Dermis blood vessel endothelial cell (primary cell): ENCODE data around the gene LOX. TPM values are rescaled to one million over a fixed set of nuclear protein-coding genes. Genes with fewer than 3 reads are reported as not detected.
"Not testable (repeated sequence)": the region's sequence is repeated elsewhere in the genome, so short reads cannot be mapped to it uniquely, and the experiment has no call there.

Source experiments
- DNase-seq: peaks from one replicate; pipeline ENCODE4 v3.0.0; 2010
- total RNA-seq: library from RNA; depleted of rRNA; stranded (reverse); fragments of >200 nt; gene quantifications from 2 replicates; pipeline ENCODE4 v1.2.3, GENCODE V29; 2014

Gene LOX
- total RNA-seq, 1 donor from 2014 or later = 88.2 TPM

- no peak for DNase-seq
Observed at GRCh38 chr5:122095158-122095557, 17.1 kb upstream of the LOX start.

DNA sequence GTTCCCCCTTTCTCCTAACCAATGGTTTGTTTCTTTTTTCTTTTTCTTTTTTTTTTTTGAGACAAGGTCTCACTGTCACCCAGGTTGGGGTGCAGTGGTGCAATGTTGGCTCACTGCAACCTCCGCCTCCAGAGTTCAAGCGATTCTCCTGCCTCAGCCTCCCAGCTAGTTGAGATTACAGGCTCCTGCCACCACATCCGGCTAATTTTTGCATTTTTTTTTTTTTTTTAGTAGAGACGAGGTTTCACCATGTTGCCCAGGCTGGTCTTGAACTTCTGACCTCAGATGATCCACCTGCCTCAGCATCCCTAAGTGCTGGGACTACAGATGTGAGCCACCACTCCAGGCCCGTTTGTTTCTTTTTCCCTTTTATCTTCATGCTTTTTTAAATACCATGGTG lies 16.2 kb upstream of the LOX start:
- not testable (repeated sequence) for DNase-seq

DNA sequence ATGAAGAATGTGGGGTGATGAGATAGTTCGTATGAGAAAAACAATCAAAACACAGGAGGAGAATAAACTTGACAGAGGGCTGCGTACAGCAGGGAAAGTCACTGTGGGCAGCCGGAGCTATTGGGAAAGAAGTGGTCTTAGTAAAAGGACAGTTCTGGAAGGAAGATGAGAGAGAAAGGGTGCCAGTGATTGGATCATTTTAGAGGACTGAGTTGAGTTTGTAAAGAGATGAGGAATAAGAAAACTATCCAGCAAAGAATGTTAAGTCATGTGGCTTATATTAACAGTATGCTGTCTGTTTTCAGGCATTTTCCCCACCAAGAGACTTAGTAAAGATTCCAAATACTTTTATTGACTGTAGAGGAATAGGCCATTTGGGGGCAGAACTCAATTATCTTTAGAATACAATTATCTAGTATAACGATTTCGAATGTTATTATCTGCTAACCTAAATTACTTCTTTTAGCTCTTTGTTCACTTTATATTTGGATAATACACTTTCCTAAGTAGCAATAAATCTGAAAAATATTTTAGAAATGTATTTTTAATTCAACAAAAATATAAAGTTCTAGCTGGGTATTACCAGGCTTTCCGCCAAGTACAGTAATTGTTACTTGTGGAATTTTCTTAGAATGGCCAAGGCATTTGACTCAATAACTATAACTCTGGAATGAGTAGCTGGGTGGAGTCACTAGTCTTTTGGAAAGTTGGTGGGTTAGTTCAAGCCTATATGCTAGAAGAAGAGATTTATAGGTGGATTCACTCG lies 15.5 kb upstream of the LOX start:
- no peak for DNase-seq

- peak; percentile 56 for DNase-seq
Observed at GRCh38 chr5:122091936-122092600, 14.0 kb upstream of the LOX start.

DNA sequence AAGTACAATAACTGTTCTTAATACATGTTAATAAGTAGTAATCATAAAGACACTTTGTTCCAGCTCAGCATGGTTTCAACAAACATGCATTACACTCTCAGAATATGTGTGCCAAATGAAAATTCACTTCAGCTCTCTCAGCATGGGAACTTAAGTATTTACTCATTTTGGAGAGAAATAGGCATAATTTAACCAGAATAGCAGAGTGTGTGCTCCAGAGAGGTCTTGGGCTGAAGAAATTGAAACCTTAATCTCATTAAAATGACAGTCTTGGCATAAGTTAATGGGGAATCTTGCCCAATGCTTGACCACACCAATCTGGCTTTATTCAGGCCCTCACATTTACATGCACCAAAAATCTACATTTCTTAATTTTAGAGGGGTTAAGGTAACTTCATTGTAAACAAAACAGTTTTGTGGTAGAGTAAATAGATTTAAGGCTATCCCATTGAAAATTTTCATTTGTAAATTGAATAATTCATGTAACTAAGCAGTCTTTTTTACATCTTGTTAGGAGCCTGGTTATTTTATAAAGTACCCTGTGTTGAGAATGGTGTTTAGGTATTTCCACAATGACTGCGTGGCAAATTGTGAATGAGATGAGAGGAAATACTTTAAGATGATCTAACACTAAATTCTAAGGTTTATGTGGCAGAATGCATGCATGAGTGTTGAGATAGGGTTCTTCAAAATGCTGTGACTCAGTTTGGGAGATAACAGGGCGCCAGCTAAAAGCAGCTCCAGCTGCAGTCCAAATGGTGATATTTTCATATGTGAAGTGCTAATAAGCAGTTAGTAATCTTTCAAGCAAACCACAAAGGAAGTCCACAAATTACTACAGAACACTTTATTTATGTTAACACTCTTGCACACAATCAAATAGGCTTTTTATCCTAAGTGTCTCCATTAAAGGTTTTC lies 11.3 kb upstream of the LOX start:
- peak; percentile 35 for DNase-seq

- DNase-seq = no peak
Observed at GRCh38 chr5:122085041-122085440, 7.0 kb upstream of the LOX start.

DNA sequence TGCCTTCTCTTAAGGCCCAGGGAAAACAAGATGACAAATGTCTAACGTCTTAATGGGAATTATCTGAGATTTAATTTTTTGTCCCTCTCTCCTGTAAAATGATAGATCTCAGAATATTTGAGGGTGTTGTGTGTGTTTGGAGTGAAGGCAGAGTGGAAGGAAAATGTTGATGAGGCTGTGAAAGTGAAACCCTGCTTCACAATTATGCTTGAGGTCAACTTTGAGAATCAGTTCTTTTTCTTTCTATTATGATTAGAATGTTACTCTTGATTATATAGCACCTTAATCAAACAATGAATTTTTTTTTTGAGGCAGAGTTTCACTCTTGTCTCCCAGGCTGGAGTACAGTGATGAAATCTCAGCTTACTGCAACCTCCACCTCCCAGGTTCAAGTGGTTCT lies 5.5 kb upstream of the LOX start:
- DNase-seq = no peak

DNA sequence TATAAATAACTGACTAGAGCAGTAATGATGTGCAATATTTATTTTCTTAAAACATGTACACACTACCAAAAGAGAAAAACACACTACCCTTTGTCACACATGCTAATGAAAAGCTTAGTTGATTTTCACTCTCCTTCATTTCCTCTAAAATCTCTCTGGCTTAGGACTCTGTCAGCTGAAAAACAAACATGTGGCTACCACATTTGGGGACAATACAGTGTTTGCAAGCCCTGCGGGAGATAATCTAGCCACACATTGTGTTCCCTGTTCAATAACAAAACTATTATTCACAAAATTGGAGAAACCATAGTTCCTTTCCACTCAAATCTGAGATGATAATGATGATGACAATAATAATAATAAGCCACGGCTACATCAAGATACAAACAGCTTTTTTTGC lies 3.5 kb upstream of the LOX start:
- DNase-seq = no peak

GRCh38 chr5:122077366-122078115 lies 518 bp downstream of the LOX start:
- peak; percentile 57 for DNase-seq

GRCh38 chr5:122076669-122077365 lies 1.2 kb downstream of the LOX start:
- peak; percentile 94 for DNase-seq

DNA sequence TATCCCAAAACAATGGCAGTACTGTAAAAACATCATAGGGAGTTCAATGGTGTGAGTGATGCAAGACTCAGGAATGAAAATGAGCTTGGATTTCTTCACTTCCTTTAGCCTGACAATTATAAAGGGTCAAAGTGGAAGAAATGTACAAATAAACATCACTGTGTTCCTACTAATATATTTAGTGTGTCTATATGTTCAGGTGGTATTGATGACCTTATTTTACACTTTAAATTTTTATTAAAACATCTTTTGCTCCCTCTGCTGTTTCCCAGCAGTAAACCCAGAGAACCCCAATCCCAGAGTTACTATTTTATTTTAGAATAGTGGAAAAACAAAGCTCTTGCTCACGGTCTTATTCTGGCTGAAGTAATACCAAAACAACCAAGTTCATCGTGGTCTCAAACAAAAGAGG lies 2.0 kb downstream of the LOX start:
- DNase-seq = peak; percentile 50

GRCh38 chr5:122073864-122074263 lies 4.2 kb downstream of the LOX start:
- DNase-seq = no peak

DNA sequence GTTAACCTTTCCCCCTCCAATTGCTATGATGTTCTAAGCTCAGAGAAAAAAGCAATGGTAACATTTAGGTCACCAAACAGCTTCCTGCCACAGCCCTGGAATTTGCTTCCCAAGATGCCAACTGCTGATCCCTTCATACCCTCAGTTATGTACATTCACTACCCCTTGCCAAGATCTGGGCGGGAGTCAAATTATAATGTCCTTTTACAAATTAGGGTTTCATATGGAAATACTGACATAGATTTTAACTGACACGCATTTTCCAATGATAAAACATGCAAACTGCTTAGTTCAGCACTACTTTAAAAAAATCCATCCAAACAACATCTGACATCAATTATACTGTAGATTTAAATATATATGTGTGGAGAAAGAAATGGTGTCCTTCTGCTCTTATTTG lies 5.0 kb downstream of the LOX start:
- peak; percentile 24 for DNase-seq

DNA sequence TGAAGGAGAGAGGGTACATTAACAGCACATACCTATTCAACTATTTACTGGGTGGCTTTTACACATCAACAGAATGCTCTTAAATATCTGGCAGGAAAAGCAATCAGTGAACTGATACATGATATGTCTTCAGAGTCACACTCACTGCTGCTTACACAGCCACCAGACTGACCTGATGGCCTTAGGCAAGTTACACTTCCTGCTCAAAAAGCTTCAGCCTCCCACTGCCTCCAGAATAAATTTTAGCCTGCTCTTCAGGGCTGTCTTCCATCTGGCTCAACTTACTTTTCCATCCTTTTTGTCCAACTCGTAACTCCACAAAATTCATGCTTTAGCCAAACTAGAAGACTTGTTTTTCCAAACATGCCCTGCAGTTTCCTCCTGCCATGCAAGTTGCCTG lies 10.7 kb downstream of the LOX start:
- DNase-seq = no peak

- no peak for DNase-seq
Observed at GRCh38 chr5:122064992-122065391, 13.1 kb downstream of the LOX start.

DNA sequence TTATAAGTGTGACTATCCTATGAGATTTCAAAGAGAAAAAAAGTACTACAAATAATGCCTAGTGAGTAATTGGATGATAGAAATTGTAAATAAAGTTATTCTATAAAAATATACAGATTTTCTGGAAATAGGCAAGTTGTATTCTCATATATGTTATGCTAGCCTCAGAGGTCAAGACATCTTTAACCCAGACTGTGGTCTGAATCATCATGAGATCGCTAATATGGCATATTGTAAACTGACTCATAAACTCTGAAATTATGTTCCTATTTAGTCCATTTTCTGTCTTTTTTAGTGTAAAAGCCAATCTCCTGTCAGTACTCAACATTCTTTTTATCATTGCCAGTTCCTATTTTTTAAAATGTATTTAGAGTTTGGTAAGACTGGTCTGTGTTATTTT lies 14.2 kb downstream of the LOX start:
- peak; percentile 22 for DNase-seq

- no peak for DNase-seq
Observed at GRCh38 chr5:122062205-122062604, 15.9 kb downstream of the LOX start.

DNA sequence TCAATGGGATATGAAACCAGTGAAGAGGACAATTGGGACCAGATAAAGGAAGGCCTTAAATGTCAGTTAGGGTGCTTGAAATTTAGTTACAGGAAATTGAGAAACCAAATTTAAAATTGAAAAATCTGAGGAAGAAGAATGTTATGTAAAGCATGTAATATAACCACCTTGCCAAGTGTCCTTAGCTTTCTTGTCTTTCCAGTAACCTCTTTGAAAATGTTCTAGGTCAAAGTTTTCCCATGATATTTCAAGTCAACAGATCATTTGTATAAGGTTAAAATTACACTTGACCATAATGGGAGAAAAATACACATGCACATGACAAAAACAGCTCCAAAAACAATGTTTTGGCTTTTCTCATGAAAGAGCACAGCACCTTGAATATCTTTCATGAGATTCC lies 21.1 kb downstream of the LOX start:
- no peak for DNase-seq

GRCh38 chr5:122054266-122054665 lies 23.8 kb downstream of the LOX start:
- DNase-seq = peak; percentile 19

DNA sequence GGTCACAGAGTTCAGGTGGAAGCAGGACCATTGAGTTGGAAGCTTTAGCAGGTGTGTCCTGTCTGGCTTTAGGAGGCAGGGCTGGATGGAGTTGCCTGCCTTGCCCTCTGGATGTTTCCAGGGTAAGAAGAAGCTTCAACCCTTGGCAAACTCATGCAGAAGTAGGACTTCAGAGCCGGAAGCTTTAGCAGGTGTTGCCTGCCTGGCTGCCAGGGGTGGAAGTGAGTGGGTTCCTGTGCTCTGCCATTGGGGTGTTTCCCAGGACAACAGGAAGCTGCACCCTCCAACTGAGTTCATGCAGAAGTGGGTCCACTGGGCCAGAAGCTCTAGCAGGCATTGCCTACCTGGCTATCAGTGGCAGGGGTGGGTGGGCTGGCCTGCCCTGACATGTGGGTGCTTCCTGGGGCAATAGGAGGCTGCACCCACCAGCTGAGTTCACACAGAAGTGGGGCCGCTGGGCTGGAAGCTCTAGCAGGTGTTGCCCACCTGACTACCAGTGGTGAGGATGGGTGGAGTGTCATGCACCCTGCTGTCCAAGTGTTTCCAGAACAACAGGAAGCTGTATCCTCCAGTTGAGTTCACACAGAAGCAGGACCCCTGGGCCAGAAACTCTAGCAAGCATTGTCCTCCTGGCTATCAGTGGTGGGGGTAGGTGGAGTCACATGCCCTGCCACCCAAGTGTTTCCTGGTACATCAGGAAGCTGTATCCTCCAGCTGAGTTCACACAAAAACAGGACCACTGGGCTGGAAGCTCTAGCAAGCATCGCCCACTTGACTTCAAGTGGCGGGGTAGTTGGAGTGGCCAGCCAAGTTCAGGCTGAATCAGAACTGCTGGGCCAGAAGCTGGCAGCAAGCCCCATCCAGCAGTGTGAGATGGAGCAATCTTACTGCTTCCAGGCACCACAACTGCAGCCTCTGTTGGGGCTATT lies 24.6 kb downstream of the LOX start:
- peak; percentile 93 for DNase-seq

DNA sequence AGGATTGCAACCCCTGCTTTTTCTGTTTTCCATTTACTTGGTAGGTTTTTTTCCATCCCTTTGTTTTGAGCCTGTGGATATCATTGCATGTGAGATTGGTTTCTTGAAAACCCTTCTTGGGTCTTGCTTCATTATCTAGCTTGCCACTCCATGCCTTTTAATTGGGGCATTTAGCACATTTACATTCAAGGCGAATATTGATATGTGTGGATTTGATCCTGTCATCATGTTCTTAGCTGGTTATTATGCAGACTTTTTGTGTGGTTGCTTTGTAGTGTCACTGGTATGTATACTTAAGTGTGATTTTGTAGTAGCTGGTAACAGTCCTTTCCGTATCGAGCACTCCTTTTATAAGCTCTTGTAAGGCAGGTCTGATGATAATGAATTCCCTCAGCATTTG lies 26.5 kb downstream of the LOX start:
- no peak for DNase-seq
